ENCODE measurements around the gene TSPAN5.
A peak's percentile ranks its signal among the peaks of the same experiment; 100 is the strongest.
"Not testable (repeated sequence)": the region's sequence is repeated elsewhere in the genome, so short reads cannot be mapped to it uniquely, and the experiment has no call there.

TSPAN5 gene

GRCh38 chr4:98476891-98477290 is 181.5 kb downstream of the TSPAN5 start:
- Histone ChIP-seq H3K36me3 (ENCODE audit: insufficient read depth, low read length) (no peaks in the 10 kb centered on the region), H3K27ac (ENCODE audit: low read depth, low read length) (no peak overlapping the region), H3K9ac (ENCODE audit: low read length) (no peak overlapping the region), H3K4me1 (ENCODE audit: insufficient read depth, low read length) (no peaks in the 10 kb centered on the region), H3K27me3 (ENCODE audit: control insufficient read depth in 1 of 2, insufficient read depth in 2 of 2, low read length in 2 of 2) (no peaks in the 10 kb centered on the region), H3K9me3 (ENCODE audit: low read length) (no peaks in the 10 kb centered on the region), H3K4me3 (ENCODE audit: low read depth in 1 of 2, low read length in 2 of 2) (no peak overlapping the region)

GRCh38 chr4:98474408-98474844 is 184.0 kb downstream of the TSPAN5 start:
- Histone ChIP-seq H3K9me3 (ENCODE audit: low read length) (no peaks in the 10 kb centered on the region), H3K36me3 (ENCODE audit: insufficient read depth, low read length) (no peaks in the 10 kb centered on the region), H3K27me3 (ENCODE audit: control insufficient read depth in 1 of 2, insufficient read depth in 2 of 2, low read length in 2 of 2) (no peaks in the 10 kb centered on the region), H3K27ac (ENCODE audit: low read depth, low read length) (no peak overlapping the region), H3K4me1 (ENCODE audit: insufficient read depth, low read length) (no peaks in the 10 kb centered on the region), H3K4me3 (ENCODE audit: low read depth in 1 of 2, low read length in 2 of 2) (no peak overlapping the region), H3K9ac (ENCODE audit: low read length) (no peak overlapping the region)

- no peaks in the 10 kb centered on the region for H3K9me3 ChIP-seq (ENCODE audit: low read length)
- H3K27me3 ChIP-seq (ENCODE audit: control insufficient read depth in 1 of 2, insufficient read depth in 2 of 2, low read length in 2 of 2): no peaks in the 10 kb centered on the region
- no peak overlapping the region for H3K27ac ChIP-seq (ENCODE audit: low read depth, low read length)
- no peak overlapping the region for H3K4me3 ChIP-seq (ENCODE audit: low read depth in 1 of 2, low read length in 2 of 2)
- no peak overlapping the region for H3K9ac ChIP-seq (ENCODE audit: low read length)
- peaks cover 2% of the 10 kb centered on the region for H3K4me1 ChIP-seq (ENCODE audit: insufficient read depth, low read length)
- no peaks in the 10 kb centered on the region for H3K36me3 ChIP-seq (ENCODE audit: insufficient read depth, low read length)
These were observed 185.4 kb downstream of the TSPAN5 start for GRCh38 chr4:98473046-98473445.

GRCh38 chr4:98470831-98471230 is 187.6 kb downstream of the TSPAN5 start:
- Histone ChIP-seq H3K4me1 (ENCODE audit: insufficient read depth, low read length) (peaks cover 11% of the 10 kb centered on the region), H3K27ac (ENCODE audit: low read depth, low read length) (no peak overlapping the region), H3K9me3 (ENCODE audit: low read length) (no peaks in the 10 kb centered on the region), H3K9ac (ENCODE audit: low read length) (no peak overlapping the region), H3K4me3 (ENCODE audit: low read depth in 1 of 2, low read length in 2 of 2) (no peak overlapping the region), H3K36me3 (ENCODE audit: insufficient read depth, low read length) (no peaks in the 10 kb centered on the region), H3K27me3 (ENCODE audit: control insufficient read depth in 1 of 2, insufficient read depth in 2 of 2, low read length in 2 of 2) (no peaks in the 10 kb centered on the region)

- H3K9ac ChIP-seq (ENCODE audit: low read length): no peak overlapping the region
These were observed 188.0 kb downstream of the TSPAN5 start for GRCh38 chr4:98470366-98470765.

GRCh38 chr4:98469771-98470170 is 188.6 kb downstream of the TSPAN5 start:
- H3K27ac ChIP-seq (ENCODE audit: low read depth, low read length): no peak overlapping the region
- peaks cover 11% of the 10 kb centered on the region for H3K4me1 ChIP-seq (ENCODE audit: insufficient read depth, low read length)
- H3K9me3 ChIP-seq (ENCODE audit: low read length): no peaks in the 10 kb centered on the region

More at GRCh38 chr4:98470366-98470765, 188.0 kb downstream of the TSPAN5 start:
- Histone ChIP-seq H3K4me3 (ENCODE audit: low read depth in 1 of 2, low read length in 2 of 2) (no peak overlapping the region), H3K36me3 (ENCODE audit: insufficient read depth, low read length) (no peaks in the 10 kb centered on the region), H3K4me1 (ENCODE audit: insufficient read depth, low read length) (peaks cover 11% of the 10 kb centered on the region), H3K27me3 (ENCODE audit: control insufficient read depth in 1 of 2, insufficient read depth in 2 of 2, low read length in 2 of 2) (no peaks in the 10 kb centered on the region), H3K9me3 (ENCODE audit: low read length) (no peaks in the 10 kb centered on the region), H3K27ac (ENCODE audit: low read depth, low read length) (no peak overlapping the region)

GRCh38 chr4:98468709-98469108 is 189.7 kb downstream of the TSPAN5 start:
- Histone ChIP-seq H3K27me3 (ENCODE audit: control insufficient read depth in 1 of 2, insufficient read depth in 2 of 2, low read length in 2 of 2) (no peaks in the 10 kb centered on the region), H3K4me3 (ENCODE audit: low read depth in 1 of 2, low read length in 2 of 2) (no peak overlapping the region), H3K9ac (ENCODE audit: low read length) (no peak overlapping the region), H3K36me3 (ENCODE audit: insufficient read depth, low read length) (no peaks in the 10 kb centered on the region), H3K27ac (ENCODE audit: low read depth, low read length) (no peak overlapping the region), H3K4me1 (ENCODE audit: insufficient read depth, low read length) (peaks cover 11% of the 10 kb centered on the region), H3K9me3 (ENCODE audit: low read length) (no peaks in the 10 kb centered on the region)

More at GRCh38 chr4:98469771-98470170, 188.6 kb downstream of the TSPAN5 start:
- Histone ChIP-seq H3K4me3 (ENCODE audit: low read depth in 1 of 2, low read length in 2 of 2) (no peak overlapping the region), H3K9ac (ENCODE audit: low read length) (no peak overlapping the region), H3K27me3 (ENCODE audit: control insufficient read depth in 1 of 2, insufficient read depth in 2 of 2, low read length in 2 of 2) (no peaks in the 10 kb centered on the region), H3K36me3 (ENCODE audit: insufficient read depth, low read length) (no peaks in the 10 kb centered on the region)

GRCh38 chr4:98467627-98468072 is 190.8 kb downstream of the TSPAN5 start:
- H3K27ac ChIP-seq (ENCODE audit: low read depth, low read length): no peak overlapping the region
- no peaks in the 10 kb centered on the region for H3K9me3 ChIP-seq (ENCODE audit: low read length)
- H3K4me3 ChIP-seq (ENCODE audit: low read depth in 1 of 2, low read length in 2 of 2): peak overlapping the region in 1 of 2 donors; percentile 52
- no peaks in the 10 kb centered on the region for H3K27me3 ChIP-seq (ENCODE audit: control insufficient read depth in 1 of 2, insufficient read depth in 2 of 2, low read length in 2 of 2)
- no peaks in the 10 kb centered on the region for H3K36me3 ChIP-seq (ENCODE audit: insufficient read depth, low read length)
- peak overlapping the region; percentile 11 for H3K9ac ChIP-seq (ENCODE audit: low read length)
- peaks cover 11% of the 10 kb centered on the region for H3K4me1 ChIP-seq (ENCODE audit: insufficient read depth, low read length)

GRCh38 chr4:98466868-98467599 is 191.4 kb downstream of the TSPAN5 start:
- Histone ChIP-seq H3K36me3 (ENCODE audit: insufficient read depth, low read length) (no peaks in the 10 kb centered on the region), H3K9ac (ENCODE audit: low read length) (no peak overlapping the region), H3K9me3 (ENCODE audit: low read length) (no peaks in the 10 kb centered on the region), H3K4me1 (ENCODE audit: insufficient read depth, low read length) (peaks cover 11% of the 10 kb centered on the region), H3K4me3 (ENCODE audit: low read depth in 1 of 2, low read length in 2 of 2) (peak overlapping the region in 1 of 2 donors; percentile 52), H3K27ac (ENCODE audit: low read depth, low read length) (no peak overlapping the region), H3K27me3 (ENCODE audit: control insufficient read depth in 1 of 2, insufficient read depth in 2 of 2, low read length in 2 of 2) (no peaks in the 10 kb centered on the region)

- no peaks in the 10 kb centered on the region for H3K9me3 ChIP-seq (ENCODE audit: low read length)
These were observed 195.9 kb downstream of the TSPAN5 start for GRCh38 chr4:98462487-98462886.

GRCh38 chr4:98461121-98461865 is 197.1 kb downstream of the TSPAN5 start:
- not testable (repeated sequence) for H3K27ac ChIP-seq (ENCODE audit: low read depth, low read length); H3K4me1 ChIP-seq (ENCODE audit: insufficient read depth, low read length); H3K9ac ChIP-seq (ENCODE audit: low read length); H3K36me3 ChIP-seq (ENCODE audit: insufficient read depth, low read length); H3K4me3 ChIP-seq (ENCODE audit: low read depth in 1 of 2, low read length in 2 of 2); H3K27me3 ChIP-seq (ENCODE audit: control insufficient read depth in 1 of 2, insufficient read depth in 2 of 2, low read length in 2 of 2); H3K9me3 ChIP-seq (ENCODE audit: low read length)

More at GRCh38 chr4:98462487-98462886, 195.9 kb downstream of the TSPAN5 start:
- Histone ChIP-seq H3K27me3 (ENCODE audit: control insufficient read depth in 1 of 2, insufficient read depth in 2 of 2, low read length in 2 of 2) (no peaks in the 10 kb centered on the region), H3K4me1 (ENCODE audit: insufficient read depth, low read length) (peaks cover 4% of the 10 kb centered on the region), H3K4me3 (ENCODE audit: low read depth in 1 of 2, low read length in 2 of 2) (no peak overlapping the region), H3K36me3 (ENCODE audit: insufficient read depth, low read length) (no peaks in the 10 kb centered on the region), H3K9ac (ENCODE audit: low read length) (no peak overlapping the region), H3K27ac (ENCODE audit: low read depth, low read length) (no peak overlapping the region)
